ENCODE data around the gene PPP1R13B. TPM values are rescaled to one million over a fixed set of nuclear protein-coding genes. Genes with fewer than 3 reads are reported as not detected.

The PPP1R13B gene
- total RNA-seq, 1 experiment from 2014 or later: 10.3 TPM

- TF ChIP-seq ZNF281 (CRISPR knock-in tag; IDR thresholded peaks at IDR 0.05): no peak
- TF ChIP-seq, protein P1, sequence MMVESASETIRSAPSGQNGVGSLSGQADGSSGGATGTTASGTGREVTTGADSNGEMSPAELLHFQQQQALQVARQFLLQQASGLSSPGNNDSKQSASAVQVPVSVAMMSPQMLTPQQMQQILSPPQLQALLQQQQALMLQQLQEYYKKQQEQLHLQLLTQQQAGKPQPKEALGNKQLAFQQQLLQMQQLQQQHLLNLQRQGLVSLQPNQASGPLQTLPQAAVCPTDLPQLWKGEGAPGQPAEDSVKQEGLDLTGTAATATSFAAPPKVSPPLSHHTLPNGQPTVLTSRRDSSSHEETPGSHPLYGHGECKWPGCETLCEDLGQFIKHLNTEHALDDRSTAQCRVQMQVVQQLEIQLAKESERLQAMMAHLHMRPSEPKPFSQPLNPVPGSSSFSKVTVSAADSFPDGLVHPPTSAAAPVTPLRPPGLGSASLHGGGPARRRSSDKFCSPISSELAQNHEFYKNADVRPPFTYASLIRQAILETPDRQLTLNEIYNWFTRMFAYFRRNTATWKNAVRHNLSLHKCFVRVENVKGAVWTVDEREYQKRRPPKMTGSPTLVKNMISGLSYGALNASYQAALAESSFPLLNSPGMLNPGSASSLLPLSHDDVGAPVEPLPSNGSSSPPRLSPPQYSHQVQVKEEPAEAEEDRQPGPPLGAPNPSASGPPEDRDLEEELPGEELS (CRISPR knock-in tag; IDR thresholded peaks at IDR 0.05): no peak
- TF ChIP-seq ZNF416 (CRISPR knock-in tag; IDR thresholded peaks at IDR 0.05): no peak
- TF ChIP-seq ZNF219 (CRISPR knock-in tag; IDR thresholded peaks at IDR 0.05; ENCODE audit: borderline replicate concordance): no peak
- TF ChIP-seq E2F1 (CRISPR knock-in tag; IDR thresholded peaks at IDR 0.05): no peak
- TF ChIP-seq ZSCAN18 (CRISPR knock-in tag; IDR thresholded peaks at IDR 0.05): no peak
- no peak for TF ChIP-seq CREM (CRISPR knock-in tag; IDR thresholded peaks at IDR 0.05)
- TF ChIP-seq, protein P2, sequence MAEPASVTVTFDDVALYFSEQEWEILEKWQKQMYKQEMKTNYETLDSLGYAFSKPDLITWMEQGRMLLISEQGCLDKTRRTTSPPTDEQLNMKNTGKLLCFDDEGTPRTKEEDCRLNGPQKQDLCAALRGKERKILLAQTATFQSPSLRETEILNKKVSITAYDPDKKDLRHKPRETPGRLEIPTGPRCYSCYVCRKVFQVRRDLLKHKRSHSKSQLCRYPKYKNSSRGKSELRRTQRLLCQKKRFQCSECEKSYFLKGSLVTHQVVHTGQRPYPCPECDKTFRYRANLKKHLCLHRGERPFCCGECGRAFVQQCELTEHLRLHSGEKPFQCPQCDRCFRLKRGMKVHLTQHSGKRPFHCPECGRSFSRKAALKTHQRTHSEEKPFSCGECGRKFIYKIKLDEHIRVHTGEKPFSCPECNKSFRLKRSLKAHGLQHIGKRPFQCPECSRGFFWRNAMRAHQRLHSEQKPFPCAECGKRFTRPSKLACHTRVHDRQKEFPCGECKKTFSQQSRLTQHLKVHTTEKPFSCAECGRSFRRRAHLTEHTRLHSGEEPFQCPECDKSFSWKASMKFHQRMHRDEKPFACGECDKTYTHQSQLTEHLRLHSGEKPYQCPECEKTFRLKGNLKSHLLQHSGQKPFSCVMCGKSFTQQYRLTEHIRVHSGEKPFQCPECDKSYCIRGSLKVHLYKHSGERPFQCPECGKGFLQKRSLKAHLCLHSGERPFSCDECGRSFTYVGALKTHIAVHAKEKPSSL (CRISPR knock-in tag; conservative IDR thresholded peaks at IDR 0.05): no peak
- no peak for TF ChIP-seq AR (CRISPR knock-in tag; IDR thresholded peaks at IDR 0.05)
- no peak for TF ChIP-seq CREB1 (CRISPR knock-in tag; IDR thresholded peaks at IDR 0.05)
- no peak for TF ChIP-seq ZNF512 (CRISPR knock-in tag; IDR thresholded peaks at IDR 0.05; ENCODE audit: borderline replicate concordance)
- TF ChIP-seq IRF2 (CRISPR knock-in tag; IDR thresholded peaks at IDR 0.05; ENCODE audit: borderline replicate concordance, low read depth): no peak
Observed at GRCh38 chr14:103857256-103857655, 9.9 kb upstream of the PPP1R13B start (continued).

All from WTC11 (cell line).